H1 (cell line): ENCODE measurements around the gene SPSB2.

Source experiments
- EGR1 ChIP-seq: IDR thresholded peaks from 2 replicates; pipeline ENCODE4 v1.6.1; 2011; ENCODE audit warnings: low read depth, low read length, borderline replicate concordance
- EP300 ChIP-seq, 2 experiments: IDR thresholded peaks; 1 replicate in 1 of 2; 2 replicates in 1 of 2; pipeline ENCODE4 v1.6.1; 2011 to 2012; ENCODE audit warnings: low read depth in 2 of 2, low read length in 2 of 2, mild to moderate bottlenecking in 2 of 2, borderline replicate concordance in 1 of 2, inconsistent platforms in 1 of 2, moderate library complexity in 1 of 2
- TF ChIP-seq, protein P1 (sequence below), 3 experiments: IDR thresholded peaks; 1 replicate in 2 of 3; 2 replicates in 1 of 3; pipeline versions ENCODE4 v1.5.1 to v1.6.1; 2011; ENCODE audit warnings: low read length in 3 of 3, mild to moderate bottlenecking in 3 of 3, inconsistent platforms in 2 of 3, low read depth in 1 of 3, moderate library complexity in 1 of 3; ENCODE audit not compliant: insufficient read depth in 1 of 3; ENCODE audit errors: control extremely low read depth in 1 of 3

- TF ChIP-seq EP300 (IDR thresholded peaks at IDR 0.05; ENCODE audit: borderline replicate concordance in 1 of 2, low read depth in 2 of 2, low read length in 2 of 2), result no peak
- TF ChIP-seq EGR1, result no peak
- TF ChIP-seq, protein P1, sequence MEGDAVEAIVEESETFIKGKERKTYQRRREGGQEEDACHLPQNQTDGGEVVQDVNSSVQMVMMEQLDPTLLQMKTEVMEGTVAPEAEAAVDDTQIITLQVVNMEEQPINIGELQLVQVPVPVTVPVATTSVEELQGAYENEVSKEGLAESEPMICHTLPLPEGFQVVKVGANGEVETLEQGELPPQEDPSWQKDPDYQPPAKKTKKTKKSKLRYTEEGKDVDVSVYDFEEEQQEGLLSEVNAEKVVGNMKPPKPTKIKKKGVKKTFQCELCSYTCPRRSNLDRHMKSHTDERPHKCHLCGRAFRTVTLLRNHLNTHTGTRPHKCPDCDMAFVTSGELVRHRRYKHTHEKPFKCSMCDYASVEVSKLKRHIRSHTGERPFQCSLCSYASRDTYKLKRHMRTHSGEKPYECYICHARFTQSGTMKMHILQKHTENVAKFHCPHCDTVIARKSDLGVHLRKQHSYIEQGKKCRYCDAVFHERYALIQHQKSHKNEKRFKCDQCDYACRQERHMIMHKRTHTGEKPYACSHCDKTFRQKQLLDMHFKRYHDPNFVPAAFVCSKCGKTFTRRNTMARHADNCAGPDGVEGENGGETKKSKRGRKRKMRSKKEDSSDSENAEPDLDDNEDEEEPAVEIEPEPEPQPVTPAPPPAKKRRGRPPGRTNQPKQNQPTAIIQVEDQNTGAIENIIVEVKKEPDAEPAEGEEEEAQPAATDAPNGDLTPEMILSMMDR (IDR thresholded peaks at IDR 0.05; ENCODE audit: control extremely low read depth in 1 of 3, insufficient read depth in 1 of 3, low read depth in 1 of 3, low read length in 3 of 3), result no peak
These were observed 5.5 kb downstream of the SPSB2 start, which contains the start of gene TPI1 for GRCh38 chr12:6867413-6868210.
